Adrenal gland (tissue), 12 donors: ENCODE results near the gene DKKL1. TPM values are rescaled to one million over a fixed set of nuclear protein-coding genes. Genes with fewer than 3 reads are reported as not detected.

ENCODE experiments used
- DNase-seq, 7 donors: peaks; one replicate each; pipeline ENCODE4 v3.0.0-alpha.2; 2019 to 2020
- H3K27ac ChIP-seq, 5 donors: fragments of 200-600 bp; sonication (generic) in 4 of 5; 1 replicate in 3 of 5; 2 replicates in 2 of 5; pipeline versions ENCODE4 v1.5.1 to v1.8.0; 2016 to 2020; ENCODE audit warnings: mild to moderate bottlenecking in 1 of 5
- H3K27me3 ChIP-seq: fragments of 200-600 bp; 2 replicates; pipeline ENCODE4 v1.8.0; 2021
- H3K36me3 ChIP-seq, 2 donors: fragments of 200-600 bp; replicated peaks in 1 of 2; 1 replicate in 1 of 2; 2 replicates in 1 of 2; pipeline versions ENCODE4 v1.5.1 to v1.8.0; 2018 to 2022
- H3K4me1 ChIP-seq, 2 donors: fragments of 200-600 bp; replicated peaks in 1 of 2; 1 replicate in 1 of 2; 2 replicates in 1 of 2; pipeline versions ENCODE4 v1.5.1 to v1.8.0; 2018 to 2021
- H3K4me3 ChIP-seq, 4 donors: fragments of 200-600 bp; sonication (generic) in 3 of 4; one replicate each; pipeline ENCODE4 v1.5.1; 2016 to 2018
- H3K9me3 ChIP-seq, 3 donors: fragments of 200-600 bp; sonication (generic) in 1 of 3; replicated peaks in 1 of 3; 1 replicate in 2 of 3; 2 replicates in 1 of 3; pipeline versions ENCODE4 v1.5.1 to v1.8.0; 2016 to 2021
- POLR2A ChIP-seq, 2 donors: fragments of 450-650 bp; IDR thresholded peaks; one replicate each; pipeline ENCODE4 v1.6.1; 2017; ENCODE audit warnings: antibody characterized with exemption in 2 of 2, mild to moderate bottlenecking in 2 of 2, moderate library complexity in 1 of 2
- WGBS, 4 donors: extraction: QIAGEN DNeasy Blood & Tissue Kit in 2 of 4; methylation state at CpG; one replicate each; pipeline versions ENCODE4 v1.1.5 to v1.1.7; 2013 to 2017; 5-methylcytosine and 5-hydroxymethylcytosine counted together
- intact Hi-C, 2 donors: fragments of 100-400 bp; cut with DNase I; formaldehyde crosslinking; loops; one replicate each; pipeline versions ENCODE4 v1.14.1 to v1.15.0; 2022 to 2023
- polyA plus RNA-seq, 3 donors: library from polyadenylated mRNA; stranded (reverse); fragments of 200-250 nt in 2 of 3; fragments of 350-450 nt in 1 of 3; fragmentation: Illumina TruSeq in 1 of 3; extraction: RNeasy Lipid Tissue Mini Kit (QIAGEN cat#74804) in 1 of 3; gene quantifications; one replicate each; pipeline ENCODE4 v1.2.3, GENCODE V29; 2013 to 2014
- total RNA-seq, 9 donors: library from RNA; depleted of rRNA in 4 of 9; stranded (reverse); fragments of >200 nt in 4 of 9; fragments of 120-200 nt in 1 of 9; fragmentation: NEBNext Ultra II Directional in 1 of 9; extraction: Animal tissue kit (Norgen Biotek cat#: 25700) in 1 of 9; gene quantifications; one replicate each; pipeline versions ENCODE4 v1.1.0 to v1.2.4, GENCODE V29; 2013 to 2023
- TF ChIP-seq, protein P1 (sequence below), 6 experiments: fragments of 450-650 bp in 4 of 6; fragments of 200-600 bp in 2 of 6; sonication (generic) in 1 of 6; IDR thresholded peaks; 1 replicate in 5 of 6; 2 replicates in 1 of 6; pipeline versions ENCODE4 v1.5.1 to v1.8.0; 2016 to 2021; ENCODE audit warnings: antibody characterized with exemption in 6 of 6, mild to moderate bottlenecking in 2 of 6, moderate library complexity in 1 of 6
- donor health status: healthy with polysubstance abuse.
- donor health status: Bipolar disorder and iron deficiency.
- donor health status: DM: yes; HTN: yes; CAD: no.
- donor health status: DM: no; HTN: no; CAD: no.
- donor health status: DM: no; HTN: no; CAD: no.
- donor health status: DM: yes; HTN: yes; CAD: no.

Gene DKKL1
- total and polyA plus RNA-seq, 12 donors = 0.28 to 0.56 (median 0.44) TPM; not detected in 6

DNA sequence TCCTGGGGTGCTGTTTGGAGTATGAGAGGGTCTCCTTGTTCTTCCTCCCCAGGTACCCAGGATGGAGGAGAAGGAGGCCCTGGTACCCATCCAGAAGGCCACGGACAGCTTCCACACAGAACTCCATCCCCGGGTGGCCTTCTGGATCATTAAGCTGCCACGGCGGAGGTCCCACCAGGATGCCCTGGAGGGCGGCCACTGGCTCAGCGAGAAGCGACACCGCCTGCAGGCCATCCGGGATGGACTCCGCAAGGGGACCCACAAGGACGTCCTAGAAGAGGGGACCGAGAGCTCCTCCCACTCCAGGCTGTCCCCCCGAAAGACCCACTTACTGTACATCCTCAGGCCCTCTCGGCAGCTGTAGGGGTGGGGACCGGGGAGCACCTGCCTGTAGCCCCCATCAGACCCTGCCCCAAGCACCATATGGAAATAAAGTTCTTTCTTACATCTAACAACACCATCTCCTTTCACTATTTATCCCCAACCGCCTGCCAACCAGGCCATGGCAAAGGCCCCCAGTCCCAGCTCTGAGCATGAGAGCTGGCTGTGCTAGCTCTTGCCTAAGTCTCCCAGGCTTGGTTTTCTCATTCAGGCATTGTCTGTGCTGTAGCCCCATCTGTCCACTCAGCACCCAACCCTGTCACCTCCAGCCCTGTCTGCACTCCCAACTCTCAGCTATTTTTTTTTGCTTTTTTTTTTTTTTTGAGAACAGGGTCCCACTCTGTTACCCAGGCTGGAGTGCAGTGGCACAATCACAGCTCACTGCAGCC lies 11.2 kb downstream of the DKKL1 start:
- Histone ChIP-seq H3K27me3 (no peaks in the 10 kb centered on the region), H3K4me3 (no peak overlapping the region), H3K4me1 (no peaks in the 10 kb centered on the region), H3K36me3 (no peaks in the 10 kb centered on the region), H3K9me3 (no peaks in the 10 kb centered on the region), H3K27ac (no peak overlapping the region)
- WGBS, 4 donors = 86 to 93% (median 87%) methylated on average over 9 to 16 of the region's 16 CpGs
- no peak for DNase-seq
- TF ChIP-seq, protein P1, sequence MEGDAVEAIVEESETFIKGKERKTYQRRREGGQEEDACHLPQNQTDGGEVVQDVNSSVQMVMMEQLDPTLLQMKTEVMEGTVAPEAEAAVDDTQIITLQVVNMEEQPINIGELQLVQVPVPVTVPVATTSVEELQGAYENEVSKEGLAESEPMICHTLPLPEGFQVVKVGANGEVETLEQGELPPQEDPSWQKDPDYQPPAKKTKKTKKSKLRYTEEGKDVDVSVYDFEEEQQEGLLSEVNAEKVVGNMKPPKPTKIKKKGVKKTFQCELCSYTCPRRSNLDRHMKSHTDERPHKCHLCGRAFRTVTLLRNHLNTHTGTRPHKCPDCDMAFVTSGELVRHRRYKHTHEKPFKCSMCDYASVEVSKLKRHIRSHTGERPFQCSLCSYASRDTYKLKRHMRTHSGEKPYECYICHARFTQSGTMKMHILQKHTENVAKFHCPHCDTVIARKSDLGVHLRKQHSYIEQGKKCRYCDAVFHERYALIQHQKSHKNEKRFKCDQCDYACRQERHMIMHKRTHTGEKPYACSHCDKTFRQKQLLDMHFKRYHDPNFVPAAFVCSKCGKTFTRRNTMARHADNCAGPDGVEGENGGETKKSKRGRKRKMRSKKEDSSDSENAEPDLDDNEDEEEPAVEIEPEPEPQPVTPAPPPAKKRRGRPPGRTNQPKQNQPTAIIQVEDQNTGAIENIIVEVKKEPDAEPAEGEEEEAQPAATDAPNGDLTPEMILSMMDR (IDR thresholded peaks at IDR 0.05) = no peak
- intact Hi-C loops = no loop called here

DNA sequence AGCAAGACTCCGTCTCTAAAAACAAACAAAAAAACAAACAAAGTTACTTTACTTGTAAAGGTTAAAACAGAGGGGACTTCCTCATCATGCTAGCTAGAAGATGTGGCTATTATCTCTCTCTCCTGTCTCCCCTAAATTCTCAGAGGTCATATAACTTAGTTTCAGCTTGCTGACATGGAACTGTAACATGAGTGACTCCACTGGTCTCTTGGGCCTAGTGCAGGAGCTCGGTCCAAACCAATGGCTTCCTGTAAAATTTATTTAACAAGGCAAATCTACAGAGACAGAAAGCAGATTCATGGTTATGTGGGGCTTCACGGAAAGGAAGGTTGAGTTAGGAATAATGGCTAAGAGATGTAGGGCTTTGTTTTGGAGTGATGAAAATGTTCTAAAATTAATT lies 14.8 kb downstream of the DKKL1 start:
- Histone ChIP-seq H3K9me3 (peaks cover 0 to 4% (median 0%) of the 10 kb centered on the region in 3 donors), H3K4me3 (no peak overlapping the region), H3K27me3 (no peaks in the 10 kb centered on the region), H3K36me3 (no peaks in the 10 kb centered on the region), H3K4me1 (no peaks in the 10 kb centered on the region), H3K27ac (no peak overlapping the region)
- 77 to 85% (median 84%) methylated on average over 3 of the region's 3 CpGs for WGBS, 4 donors
- TF ChIP-seq POLR2A (IDR thresholded peaks at IDR 0.05) = no peak
- TF ChIP-seq, protein P1 (IDR thresholded peaks at IDR 0.05) = no peak
- DNase-seq = no peak
- intact Hi-C loops = no loop called here

DNA sequence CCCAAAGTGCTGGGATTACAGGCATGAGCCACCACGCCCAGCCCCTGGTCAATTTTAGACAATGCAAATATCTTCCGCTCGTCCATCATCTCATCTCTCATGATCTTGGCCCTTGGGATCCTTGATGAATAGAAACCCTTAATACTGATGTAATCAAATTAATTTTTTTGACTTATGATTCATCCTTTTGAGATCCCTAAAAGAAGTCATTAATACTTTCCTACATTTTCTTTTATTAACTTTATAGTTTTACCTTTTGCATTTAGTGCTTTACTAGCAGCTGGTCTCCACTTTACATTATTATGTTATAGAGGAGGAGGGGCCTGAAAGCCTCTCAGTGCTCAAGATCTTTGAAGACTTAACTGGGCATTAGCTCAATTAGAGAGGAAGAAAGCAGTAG lies 16.7 kb downstream of the DKKL1 start:
- peaks cover 0 to 4% (median 0%) of the 10 kb centered on the region in 3 donors for H3K9me3 ChIP-seq
- intact Hi-C loops = no loop called here
- H3K36me3 ChIP-seq = no peaks in the 10 kb centered on the region
- H3K4me1 ChIP-seq = no peaks in the 10 kb centered on the region
- TF ChIP-seq, protein P1 (IDR thresholded peaks at IDR 0.05) = no peak
- TF ChIP-seq POLR2A (IDR thresholded peaks at IDR 0.05) = no peak
- no peak for DNase-seq
- 83 to 94% (median 87%) methylated on average over 3 of the region's 3 CpGs for WGBS, 4 donors
- no peak overlapping the region for H3K27ac ChIP-seq
- H3K27me3 ChIP-seq = no peaks in the 10 kb centered on the region
- H3K4me3 ChIP-seq = no peak overlapping the region

DNA sequence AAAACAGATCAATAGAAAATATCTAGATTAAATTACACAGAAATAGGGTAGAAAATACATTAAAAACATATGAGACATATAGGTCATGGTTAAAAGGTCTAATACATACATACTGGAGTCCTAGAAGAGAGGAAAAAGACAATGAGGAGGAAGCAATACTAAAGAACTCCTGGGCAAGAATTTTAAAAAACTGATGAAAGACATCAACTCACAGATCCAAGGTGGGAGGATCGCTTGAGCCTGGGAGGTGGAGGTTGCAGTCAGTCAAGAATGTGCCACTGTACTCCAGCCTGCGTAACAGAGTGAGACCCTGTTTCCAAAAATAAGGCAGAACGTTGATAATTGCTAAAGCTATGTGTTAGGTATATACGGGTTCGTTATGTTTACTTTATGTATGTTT lies 19.0 kb downstream of the DKKL1 start:
- TF ChIP-seq POLR2A (IDR thresholded peaks at IDR 0.05) = no peak
- TF ChIP-seq, protein P1 (IDR thresholded peaks at IDR 0.05) = no peak
- WGBS, 4 donors = 85 to 92% (median 89%) methylated on average over 5 of the region's 5 CpGs
- intact Hi-C loops = no loop called here

More for the DNA sequence above, 19.0 kb downstream of the DKKL1 start:
- Histone ChIP-seq H3K36me3 (no peaks in the 10 kb centered on the region), H3K27me3 (no peaks in the 10 kb centered on the region), H3K4me3 (no peak overlapping the region), H3K9me3 (peaks cover 0 to 4% (median 0%) of the 10 kb centered on the region in 3 donors), H3K4me1 (no peaks in the 10 kb centered on the region), H3K27ac (no peak overlapping the region)
- DNase-seq = no peak
